IMR-90 (cell line): ENCODE measurements around the gene IYD. TPM values are rescaled to one million over a fixed set of nuclear protein-coding genes. Genes with fewer than 3 reads are reported as not detected.
"Not testable (repeated sequence)": the region's sequence is repeated elsewhere in the genome, so short reads cannot be mapped to it uniquely, and the experiment has no call there.

Source experiments
- ATAC-seq: fragments of 200-7000 bp; cut with Tn5 transposase; 2 replicates; pipeline ENCODE4 v1.9.1; 2020; ENCODE audit warnings: low read depth, mild to moderate bottlenecking, moderate library complexity
- BruUV-seq: library from RNA; stranded (reverse); fragments of 400-500 nt; replicated peaks from 2 replicates; lab custom pipeline; 2021; lab: Mats Ljungman, UMichigan
- CTCF ChIA-PET: fragments of 300-600 bp; formaldehyde crosslinking; extraction: SDS; loops from one replicate; lab custom pipeline; 2021; ENCODE audit warnings: antibody characterized with exemption; lab: Yijun Ruan, JAX
- POLR2A ChIA-PET: fragments of 300-600 bp; sonication (Branson Sonifier 250); formaldehyde crosslinking; loops from one replicate; lab custom pipeline; 2022; ENCODE audit warnings: antibody characterized with exemption; ENCODE audit not compliant: unreplicated experiment; lab: Charles Lee
- DNase-seq: peaks from one replicate; pipeline ENCODE4 v3.0.0; 2013
- H2AFZ ChIP-seq: replicated peaks from 2 replicates; pipeline ENCODE3; 2013; ENCODE audit warnings: low read length, mild to moderate bottlenecking; ENCODE audit not compliant: poor library complexity
- H2AK5ac ChIP-seq: 2 replicates; pipeline ENCODE4 v1.6.1; 2013; ENCODE audit warnings: low read depth, low read length, inconsistent platforms
- H2AK9ac ChIP-seq: replicated peaks from 2 replicates; pipeline ENCODE3; 2013; ENCODE audit warnings: mild to moderate bottlenecking, low read depth, low read length, moderate library complexity; ENCODE audit not compliant: poor library complexity
- H2BK120ac ChIP-seq: 2 replicates; pipeline ENCODE4 v1.6.1; 2013; ENCODE audit warnings: low read depth, low read length, inconsistent platforms
- H2BK15ac ChIP-seq: 3 replicates; pipeline ENCODE4 v1.6.1; 2013; ENCODE audit warnings: low read depth, low read length, inconsistent platforms
- H2BK20ac ChIP-seq: 2 replicates; pipeline ENCODE4 v1.6.1; 2013; ENCODE audit warnings: low read depth, mild to moderate bottlenecking, inconsistent platforms, low read length, moderate library complexity
- H2BK5ac ChIP-seq: 2 replicates; pipeline ENCODE4 v1.6.1; 2013; ENCODE audit warnings: mild to moderate bottlenecking, low read depth, low read length, inconsistent platforms; ENCODE audit not compliant: poor library complexity, severe bottlenecking
- H3K14ac ChIP-seq: replicated peaks from 2 replicates; pipeline ENCODE4 v1.6.1; 2013; ENCODE audit warnings: low read depth, low read length, inconsistent platforms
- H3K18ac ChIP-seq: 2 replicates; pipeline ENCODE4 v1.6.1; 2013; ENCODE audit warnings: low read depth, low read length, control low read depth
- H3K23ac ChIP-seq: 2 replicates; pipeline ENCODE4 v1.6.1; 2013; ENCODE audit warnings: low read depth, low read length, inconsistent platforms
- H3K27ac ChIP-seq: 2 replicates; pipeline ENCODE4 v1.5.1; 2013; ENCODE audit warnings: mild to moderate bottlenecking, control low read depth, low read length; ENCODE audit not compliant: insufficient read depth
- H3K27me3 ChIP-seq: 2 replicates; pipeline ENCODE4 v1.6.1; 2013; ENCODE audit warnings: low read length; ENCODE audit not compliant: control insufficient read depth, insufficient read depth
- H3K36me3 ChIP-seq: 2 replicates; pipeline ENCODE4 v1.6.1; 2013; ENCODE audit warnings: low read length, mixed read lengths; ENCODE audit not compliant: control insufficient read depth, insufficient read depth
- H3K4ac ChIP-seq: 2 replicates; pipeline ENCODE4 v1.6.1; 2013; ENCODE audit warnings: low read depth, low read length, inconsistent platforms
- H3K4me1 ChIP-seq: 2 replicates; pipeline ENCODE4 v1.6.1; 2013; ENCODE audit warnings: low read length, mixed read lengths; ENCODE audit not compliant: control insufficient read depth, insufficient read depth
- H3K4me2 ChIP-seq: 2 replicates; pipeline ENCODE4 v1.6.1; 2013; ENCODE audit warnings: low read depth, mild to moderate bottlenecking, control low read depth, low read length, moderate library complexity
- H3K4me3 ChIP-seq: 2 replicates; pipeline ENCODE4 v1.5.1; 2013; ENCODE audit warnings: low read depth, mild to moderate bottlenecking, control low read depth, low read length, moderate library complexity; ENCODE audit not compliant: insufficient read depth
- H3K56ac ChIP-seq: 2 replicates; pipeline ENCODE4 v1.6.1; 2013; ENCODE audit warnings: low read length, inconsistent platforms; ENCODE audit not compliant: insufficient read depth; ENCODE audit errors: extremely low read depth
- H3K79me1 ChIP-seq, 2 experiments: 2 replicates each; pipeline ENCODE4 v1.6.1; 2013; ENCODE audit warnings: low read length in 2 of 2, inconsistent platforms in 1 of 2, low read depth in 1 of 2
- H3K9ac ChIP-seq: 2 replicates; pipeline ENCODE4 v1.6.1; 2013; ENCODE audit warnings: low read depth, low read length, control low read depth
- H3K9me1 ChIP-seq: 2 replicates; pipeline ENCODE4 v1.6.1; 2013; ENCODE audit warnings: low read length, inconsistent platforms; ENCODE audit not compliant: insufficient read depth
- H3K9me3 ChIP-seq: 2 replicates; pipeline ENCODE4 v1.6.1; 2013; ENCODE audit warnings: low read length; ENCODE audit not compliant: control insufficient read depth, insufficient read depth
- H4K20me1 ChIP-seq: 2 replicates; pipeline ENCODE4 v1.6.1; 2013; ENCODE audit warnings: low read length, inconsistent platforms; ENCODE audit not compliant: insufficient read depth
- H4K5ac ChIP-seq: 2 replicates; pipeline ENCODE4 v1.6.1; 2013; ENCODE audit warnings: mild to moderate bottlenecking, low read depth, low read length, control low read depth
- H4K8ac ChIP-seq, 2 experiments: 2 replicates each; pipeline ENCODE4 v1.6.1; 2013; ENCODE audit warnings: low read depth in 2 of 2, low read length in 2 of 2, control low read depth in 1 of 2, inconsistent platforms in 1 of 2
- H4K91ac ChIP-seq: 2 replicates; pipeline ENCODE4 v1.6.1; 2013; ENCODE audit warnings: low read depth, low read length, inconsistent platforms; ENCODE audit not compliant: insufficient read depth
- WGBS, 2 experiments: methylation state at CpG; one replicate each; pipeline versions ENCODE4 v1.1.5 to v1.1.7; 2013; ENCODE audit warnings: missing lambda C conversion rate in 2 of 2; ENCODE audit not compliant: insufficient read length in 1 of 2; ENCODE audit errors: extremely low coverage in 2 of 2; 5-methylcytosine and 5-hydroxymethylcytosine counted together
- dilution Hi-C: fragments of 300-500 bp; cut with HindIII; formaldehyde crosslinking; loops from one replicate; pipeline ENCODE4 v1.14.3; 2018; ENCODE audit warnings: low sequenced_read_pairs; ENCODE audit not compliant: unreplicated experiment
- in situ Hi-C: fragments of 300-500 bp; cut with MboI; formaldehyde crosslinking; loops from 3 replicates; pipeline ENCODE4 v1.14.3; 2019; ENCODE audit warnings: low sequenced_read_pairs, inconsistent platforms, mixed read lengths
- intact Hi-C: fragments of 100-400 bp; cut with micrococcal nuclease; formaldehyde crosslinking; loops from 2 replicates; pipeline ENCODE4 v1.10.0; 2022
- polyA plus RNA-seq, 3 experiments: library from polyadenylated mRNA; depleted of rRNA; stranded (reverse); fragments of >200 nt; gene quantifications; 2 replicates each; pipeline ENCODE4 v1.2.3, GENCODE V29; 2012; ENCODE audit warnings: low replicate concordance in 1 of 3
- total RNA-seq: library from RNA; depleted of rRNA; stranded (reverse); fragments of >200 nt; gene quantifications from 2 replicates; pipeline ENCODE4 v1.2.3, GENCODE V29; 2012

IYD gene
- total and polyA plus RNA-seq, 2 of the 4 experiments (the other 2 are of a cell fraction): not detected

GRCh38 chr6:150374346-150374745 is 5.5 kb downstream of the IYD start:
- H3K18ac ChIP-seq, H2AK9ac ChIP-seq, dilution Hi-C loops, H2AK5ac ChIP-seq, H3K4ac ChIP-seq, H3K4me1 ChIP-seq, H2BK15ac ChIP-seq, H2BK120ac ChIP-seq, H4K8ac ChIP-seq, H2BK20ac ChIP-seq, H4K91ac ChIP-seq, H3K9me3 ChIP-seq, DNase-seq, H3K79me1 ChIP-seq, H2AFZ ChIP-seq, CTCF ChIA-PET, H4K5ac ChIP-seq, POLR2A ChIA-PET, in situ Hi-C loops, intact Hi-C loops, H3K27ac ChIP-seq, H3K27me3 ChIP-seq, H3K9ac ChIP-seq, H3K36me3 ChIP-seq, BruUV-seq, H2BK5ac ChIP-seq, H3K56ac ChIP-seq, H4K20me1 ChIP-seq, H3K4me3 ChIP-seq, ATAC-seq, H3K23ac ChIP-seq, H3K4me2 ChIP-seq, H3K14ac ChIP-seq, H3K9me1 ChIP-seq: not testable (repeated sequence)
- no CpG with 5 or more reads among the region's 5 CpGs for WGBS, 2 experiments
